Sigmoid colon (tissue), 4 donors: ENCODE data around the gene GSTCD.

Source experiments
- EP300 ChIP-seq, 4 donors: sonication (generic); formaldehyde crosslinking; IDR thresholded peaks; one replicate each; pipeline ENCODE4 v1.6.1; 2017; ENCODE audit warnings: antibody characterized with exemption in 4 of 4
- POLR2A ChIP-seq, 2 donors: fragments of 450-650 bp; IDR thresholded peaks; one replicate each; pipeline ENCODE4 v1.6.1; 2016; ENCODE audit warnings: antibody characterized with exemption in 2 of 2, mild to moderate bottlenecking in 2 of 2, moderate library complexity in 2 of 2
- POLR2AphosphoS5 ChIP-seq, 4 donors: sonication (generic); formaldehyde crosslinking; IDR thresholded peaks; one replicate each; pipeline ENCODE4 v1.6.1; 2017; ENCODE audit warnings: antibody characterized with exemption in 4 of 4
- TF ChIP-seq, protein P1 (sequence below), 4 experiments: fragments of 450-650 bp in 3 of 4; fragments of 200-600 bp in 1 of 4; IDR thresholded peaks; one replicate each; pipeline ENCODE4 v1.5.1; 2016 to 2019; ENCODE audit warnings: antibody characterized with exemption in 4 of 4, mild to moderate bottlenecking in 3 of 4, moderate library complexity in 2 of 4

- TF ChIP-seq, protein P1, sequence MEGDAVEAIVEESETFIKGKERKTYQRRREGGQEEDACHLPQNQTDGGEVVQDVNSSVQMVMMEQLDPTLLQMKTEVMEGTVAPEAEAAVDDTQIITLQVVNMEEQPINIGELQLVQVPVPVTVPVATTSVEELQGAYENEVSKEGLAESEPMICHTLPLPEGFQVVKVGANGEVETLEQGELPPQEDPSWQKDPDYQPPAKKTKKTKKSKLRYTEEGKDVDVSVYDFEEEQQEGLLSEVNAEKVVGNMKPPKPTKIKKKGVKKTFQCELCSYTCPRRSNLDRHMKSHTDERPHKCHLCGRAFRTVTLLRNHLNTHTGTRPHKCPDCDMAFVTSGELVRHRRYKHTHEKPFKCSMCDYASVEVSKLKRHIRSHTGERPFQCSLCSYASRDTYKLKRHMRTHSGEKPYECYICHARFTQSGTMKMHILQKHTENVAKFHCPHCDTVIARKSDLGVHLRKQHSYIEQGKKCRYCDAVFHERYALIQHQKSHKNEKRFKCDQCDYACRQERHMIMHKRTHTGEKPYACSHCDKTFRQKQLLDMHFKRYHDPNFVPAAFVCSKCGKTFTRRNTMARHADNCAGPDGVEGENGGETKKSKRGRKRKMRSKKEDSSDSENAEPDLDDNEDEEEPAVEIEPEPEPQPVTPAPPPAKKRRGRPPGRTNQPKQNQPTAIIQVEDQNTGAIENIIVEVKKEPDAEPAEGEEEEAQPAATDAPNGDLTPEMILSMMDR (IDR thresholded peaks at IDR 0.05) = no peak
- TF ChIP-seq POLR2AphosphoS5 (IDR thresholded peaks at IDR 0.05) = no peak
- no peak for TF ChIP-seq POLR2A (IDR thresholded peaks at IDR 0.05)
- TF ChIP-seq EP300 (IDR thresholded peaks at IDR 0.05) = no peak
Measured at GRCh38 chr4:105707782-105708180, 803 bp upstream of the GSTCD start.
